Esophagus squamous epithelium (tissue), 4 donors: ENCODE results near the gene TEX35.

Experiments
- POLR2A ChIP-seq, 4 donors: fragments of 450-650 bp; IDR thresholded peaks; one replicate each; pipeline ENCODE4 v1.6.1; 2017; ENCODE audit warnings: antibody characterized with exemption in 4 of 4, mild to moderate bottlenecking in 4 of 4, moderate library complexity in 3 of 4
- TF ChIP-seq, protein P1 (sequence below), 6 experiments: fragments of 450-650 bp in 4 of 6; fragments of 200-600 bp in 2 of 6; sonication (generic) in 2 of 6; IDR thresholded peaks; one replicate each; pipeline ENCODE4 v1.5.1; 2016 to 2019; ENCODE audit warnings: antibody characterized with exemption in 6 of 6, mild to moderate bottlenecking in 4 of 6, moderate library complexity in 4 of 6

DNA sequence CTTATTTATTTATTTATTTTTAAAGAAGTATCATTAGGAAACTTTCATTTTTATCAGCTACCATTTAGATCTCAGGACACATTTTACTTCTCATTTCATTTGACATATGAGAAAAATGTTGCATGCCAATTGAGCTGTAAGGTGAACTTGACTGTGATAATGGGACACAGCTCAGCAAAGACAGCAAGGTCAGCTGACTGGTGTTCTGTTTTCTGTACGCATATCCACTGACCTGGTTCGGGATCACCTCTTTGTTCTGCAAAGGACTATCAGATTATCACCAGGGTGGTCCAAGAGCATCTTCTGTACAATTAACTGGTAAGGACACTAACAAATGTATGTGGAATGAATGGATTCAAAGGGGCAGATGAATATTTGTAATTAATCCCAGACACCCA is 51.9 kb downstream of the TEX35 start:
- TF ChIP-seq, protein P1, sequence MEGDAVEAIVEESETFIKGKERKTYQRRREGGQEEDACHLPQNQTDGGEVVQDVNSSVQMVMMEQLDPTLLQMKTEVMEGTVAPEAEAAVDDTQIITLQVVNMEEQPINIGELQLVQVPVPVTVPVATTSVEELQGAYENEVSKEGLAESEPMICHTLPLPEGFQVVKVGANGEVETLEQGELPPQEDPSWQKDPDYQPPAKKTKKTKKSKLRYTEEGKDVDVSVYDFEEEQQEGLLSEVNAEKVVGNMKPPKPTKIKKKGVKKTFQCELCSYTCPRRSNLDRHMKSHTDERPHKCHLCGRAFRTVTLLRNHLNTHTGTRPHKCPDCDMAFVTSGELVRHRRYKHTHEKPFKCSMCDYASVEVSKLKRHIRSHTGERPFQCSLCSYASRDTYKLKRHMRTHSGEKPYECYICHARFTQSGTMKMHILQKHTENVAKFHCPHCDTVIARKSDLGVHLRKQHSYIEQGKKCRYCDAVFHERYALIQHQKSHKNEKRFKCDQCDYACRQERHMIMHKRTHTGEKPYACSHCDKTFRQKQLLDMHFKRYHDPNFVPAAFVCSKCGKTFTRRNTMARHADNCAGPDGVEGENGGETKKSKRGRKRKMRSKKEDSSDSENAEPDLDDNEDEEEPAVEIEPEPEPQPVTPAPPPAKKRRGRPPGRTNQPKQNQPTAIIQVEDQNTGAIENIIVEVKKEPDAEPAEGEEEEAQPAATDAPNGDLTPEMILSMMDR (IDR thresholded peaks at IDR 0.05), result no peak
- TF ChIP-seq POLR2A (IDR thresholded peaks at IDR 0.05), result no peak
